IPS-11a (cell line): Measurements from ENCODE around the gene TRAPPC10.
"Not testable (repeated sequence)": the region's sequence is repeated elsewhere in the genome, so short reads cannot be mapped to it uniquely, and the experiment has no call there.

Experiments
- H3K4me3 ChIP-seq: one replicate; pipeline ENCODE4 v1.5.1; 2013; ENCODE audit warnings: low read depth, low read length, control low read depth

TRAPPC10 gene

DNA sequence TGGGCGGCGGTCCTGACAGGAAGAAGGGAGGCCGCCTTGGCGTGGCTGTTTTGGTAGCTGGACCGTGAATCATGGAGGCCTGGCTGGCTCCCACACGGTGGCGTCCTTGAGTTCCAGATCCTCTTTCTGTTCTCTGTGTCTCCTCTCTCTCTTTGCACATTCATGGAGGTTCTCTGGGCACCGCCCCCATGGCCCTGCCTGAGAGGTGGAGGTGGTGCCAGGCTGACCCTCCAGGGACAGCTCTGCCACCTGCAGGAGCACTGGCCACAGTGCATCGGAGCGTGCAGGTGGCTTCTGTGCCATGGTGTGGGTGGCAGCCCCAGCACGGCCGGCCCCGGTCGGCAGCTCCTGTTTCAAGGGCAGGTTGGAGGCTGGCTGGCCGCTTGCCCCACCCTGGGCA, 125.9 kb downstream of the TRAPPC10 start:
- H3K4me3 ChIP-seq, result not testable (repeated sequence)

DNA sequence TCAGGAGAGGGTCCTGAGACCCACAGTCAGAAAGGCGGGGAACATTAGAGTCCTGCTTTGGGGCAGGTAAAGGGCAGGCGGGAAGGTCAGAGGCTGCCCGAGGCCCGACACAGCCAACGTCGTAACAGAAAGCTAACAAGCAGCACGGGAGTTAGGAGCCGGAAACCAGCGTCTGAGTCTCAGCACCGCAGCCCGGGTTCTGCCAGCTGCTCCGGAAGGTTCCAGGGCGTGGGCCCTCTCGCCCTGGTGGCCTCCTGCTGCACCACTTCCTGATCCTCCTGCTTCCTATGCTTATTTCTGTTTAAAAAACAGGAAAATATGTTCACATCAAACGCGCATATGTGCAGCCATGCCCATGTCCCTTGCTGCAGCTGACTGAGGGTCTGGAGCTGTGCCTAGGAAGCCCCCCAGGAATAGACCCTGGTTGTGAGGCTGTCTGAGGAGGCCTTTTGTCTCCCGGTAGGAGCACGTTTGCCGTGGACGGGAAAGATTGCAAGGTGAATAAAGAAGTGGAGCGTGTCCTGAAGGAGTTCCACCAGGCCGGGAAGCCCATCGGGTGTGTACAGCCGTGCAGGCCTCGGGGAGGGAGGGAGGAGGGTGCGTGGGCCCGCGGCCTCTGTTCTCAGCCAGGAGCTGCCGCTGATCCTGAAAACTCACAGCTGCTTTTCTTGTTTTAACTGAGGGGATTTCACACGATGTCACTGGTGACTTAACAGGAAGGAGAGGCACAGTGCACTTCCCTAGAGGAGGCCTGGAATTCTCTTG, 127.9 kb downstream of the TRAPPC10 start:
- H3K4me3 ChIP-seq, result not testable (repeated sequence)

DNA sequence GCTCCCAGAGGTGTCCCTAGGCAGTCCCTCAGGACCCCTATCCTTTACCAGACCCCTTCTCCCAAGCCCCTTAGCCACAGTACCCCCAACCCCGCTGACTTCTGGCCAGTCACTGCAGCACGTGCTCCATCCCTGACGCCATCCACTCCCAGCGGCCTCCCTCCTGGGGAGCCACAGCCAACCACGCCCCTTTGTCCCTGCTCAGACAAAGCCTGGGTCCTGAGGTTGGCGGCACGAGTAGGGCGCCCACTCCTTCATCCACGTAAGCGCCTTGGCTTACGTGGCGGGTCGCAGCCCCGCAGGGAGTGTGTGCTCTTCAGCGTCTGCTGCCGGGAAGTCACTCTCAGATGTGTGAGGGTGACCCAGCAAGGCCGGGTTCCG, 128.4 kb downstream of the TRAPPC10 start:
- H3K4me3 ChIP-seq, result not testable (repeated sequence)

DNA sequence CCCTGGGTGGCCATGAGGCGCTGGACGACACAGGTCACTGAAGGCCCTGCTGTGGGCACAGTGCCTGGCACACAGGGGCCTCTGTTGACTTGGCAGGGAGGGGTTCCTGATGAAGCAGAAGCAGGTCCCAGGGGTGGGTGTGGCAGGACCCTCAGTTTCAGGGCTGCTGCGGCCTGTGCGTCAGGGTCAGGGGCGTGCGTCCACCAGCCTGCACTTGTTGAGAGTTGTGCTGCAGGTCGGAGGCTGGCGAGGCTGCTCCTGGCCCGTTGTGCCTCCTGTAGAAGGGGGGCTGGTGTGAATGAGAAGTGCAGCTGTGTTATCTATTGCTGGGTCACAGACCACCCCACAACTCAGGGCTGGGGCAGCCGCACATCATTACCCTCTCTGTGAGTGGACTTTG, 130.4 kb downstream of the TRAPPC10 start:
- H3K4me3 ChIP-seq, result not testable (repeated sequence)

DNA sequence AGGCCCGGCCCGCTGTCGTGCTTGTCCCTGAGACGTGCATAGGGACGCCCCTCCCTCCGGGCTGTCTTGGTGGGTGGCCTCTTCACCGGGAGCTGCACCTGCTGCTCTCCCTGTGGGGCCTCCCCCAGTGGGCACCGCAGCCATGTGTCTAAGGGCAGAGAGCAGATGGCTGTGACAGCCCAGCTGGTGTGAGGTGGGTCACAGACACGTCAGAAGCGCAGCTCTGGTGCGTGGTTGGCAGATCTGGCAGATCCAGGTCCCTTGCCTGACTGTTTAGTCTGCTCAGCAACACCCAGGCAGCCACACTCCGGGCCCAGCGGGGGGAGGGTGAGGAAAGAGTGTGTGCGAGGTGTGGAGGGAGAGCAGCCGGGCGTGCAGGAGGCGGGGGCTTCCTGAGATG, 131.3 kb downstream of the TRAPPC10 start:
- H3K4me3 ChIP-seq, result not testable (repeated sequence)

DNA sequence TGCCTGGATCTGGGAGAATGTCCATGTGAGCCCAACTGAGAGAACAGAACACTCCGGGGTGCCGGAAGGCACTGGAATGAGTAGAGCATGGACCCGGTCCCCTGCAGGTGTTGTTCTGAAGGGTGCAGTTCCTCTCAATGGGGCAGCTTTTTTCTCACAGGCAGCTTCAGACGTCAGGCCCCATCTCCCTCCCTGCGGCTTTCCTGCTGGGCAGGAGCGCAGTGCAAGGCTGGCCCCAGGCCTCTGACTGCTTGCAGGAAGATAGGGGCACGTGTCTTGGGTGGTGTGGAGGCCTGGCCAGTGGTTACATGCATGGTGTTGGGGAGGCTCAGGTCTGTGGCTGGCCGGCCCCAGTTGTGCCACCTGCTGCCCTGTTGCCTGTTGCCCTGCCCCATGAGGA, 131.9 kb downstream of the TRAPPC10 start:
- H3K4me3 ChIP-seq, result not testable (repeated sequence)

DNA sequence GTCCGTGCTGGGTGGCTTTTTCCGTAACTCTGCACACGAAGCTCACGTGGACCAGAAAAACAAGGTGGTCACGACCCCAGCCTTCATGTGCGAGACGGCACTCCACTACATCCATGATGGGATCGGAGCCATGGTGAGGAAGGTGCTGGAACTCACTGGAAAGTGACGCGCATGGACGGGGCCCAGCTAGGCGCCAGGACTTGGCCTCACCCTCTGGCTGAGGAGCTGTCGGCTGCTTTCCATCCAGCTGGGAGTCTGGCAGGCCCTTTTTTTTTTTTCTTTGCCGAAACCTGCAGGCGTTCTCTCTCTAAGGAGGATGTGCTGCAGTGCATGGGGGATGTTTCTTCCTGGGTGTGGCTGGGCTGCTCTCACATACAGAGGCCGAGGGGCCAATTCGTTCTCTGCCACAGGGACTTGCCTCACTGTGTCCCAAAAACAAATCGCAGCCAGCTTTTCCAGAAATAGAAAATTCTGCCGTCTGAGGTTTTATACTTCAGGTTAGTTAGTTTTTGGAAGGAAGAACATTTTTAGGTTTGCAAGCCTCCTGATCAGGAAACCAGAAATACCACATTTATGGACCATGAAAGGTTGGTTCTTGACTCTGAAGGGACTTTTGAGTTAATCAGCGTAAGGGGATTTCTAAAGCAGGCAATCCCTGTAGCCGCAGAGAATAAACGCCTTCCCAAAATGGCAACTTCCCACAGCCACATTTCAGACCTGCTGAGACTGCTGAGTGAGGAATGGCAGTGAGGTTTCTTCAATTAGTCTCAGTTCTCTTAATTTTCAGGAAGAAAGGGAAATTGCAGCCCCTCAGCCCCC, 132.9 kb downstream of the TRAPPC10 start:
- not testable (repeated sequence) for H3K4me3 ChIP-seq

DNA sequence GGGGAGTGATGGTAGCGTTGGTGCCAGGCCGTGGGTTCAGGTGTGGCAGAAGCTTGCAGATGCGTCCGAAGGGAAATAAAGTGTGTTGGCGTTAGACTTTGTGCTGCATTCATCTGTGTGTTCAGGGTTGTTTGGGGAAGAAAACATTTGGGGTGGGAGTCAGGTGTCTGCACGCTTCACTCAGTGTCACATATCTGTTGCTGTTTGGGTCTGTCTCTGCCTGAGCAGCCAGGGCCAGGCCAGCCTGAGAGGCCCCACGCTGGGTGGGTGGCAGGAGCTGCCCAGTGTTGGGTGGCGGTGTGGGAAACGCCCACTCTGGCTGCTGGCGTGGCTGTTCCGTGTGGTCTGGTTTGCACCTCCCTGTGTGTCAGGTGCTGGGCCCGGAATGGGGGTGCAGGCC, 133.5 kb downstream of the TRAPPC10 start:
- not testable (repeated sequence) for H3K4me3 ChIP-seq

DNA sequence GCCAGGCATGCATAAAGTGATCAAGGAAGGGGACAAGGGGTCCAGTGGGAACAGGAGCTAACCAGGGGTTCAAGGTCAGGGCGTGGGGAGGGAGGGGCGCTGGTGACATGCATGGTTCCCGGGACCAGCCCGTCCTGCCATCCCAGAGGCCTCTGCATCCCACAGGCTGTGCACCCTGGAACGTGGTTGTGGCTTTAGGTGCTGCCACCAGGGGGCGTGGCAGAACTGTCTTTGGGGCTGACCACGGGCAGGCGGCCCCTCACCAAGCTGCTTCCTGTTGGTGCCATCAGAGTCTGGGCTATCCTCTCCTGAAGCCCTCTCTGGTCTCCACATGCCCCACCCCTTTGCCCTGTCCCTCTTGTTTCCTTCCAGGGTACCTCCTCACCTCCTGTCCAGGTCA, 135.0 kb downstream of the TRAPPC10 start:
- not testable (repeated sequence) for H3K4me3 ChIP-seq

DNA sequence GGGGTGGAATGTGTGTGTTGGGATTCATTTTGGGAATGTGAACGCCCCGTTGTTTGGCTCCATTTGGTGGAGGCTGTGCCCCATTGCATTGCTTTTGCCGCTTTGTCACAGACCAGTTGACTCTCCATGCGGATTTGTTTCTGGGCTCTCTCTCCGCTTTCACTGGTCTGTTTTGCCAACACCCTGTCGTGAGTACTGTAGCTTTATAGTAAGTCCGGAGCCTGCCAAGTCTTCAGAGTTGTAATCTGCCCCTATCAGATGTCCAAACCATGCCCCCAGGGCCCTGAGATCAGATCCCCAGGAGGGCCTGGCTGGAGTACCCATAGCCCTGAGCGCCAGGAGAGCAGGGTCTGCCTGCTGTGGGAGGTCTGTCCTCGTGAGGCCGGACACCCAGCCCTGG, 138.1 kb downstream of the TRAPPC10 start:
- H3K4me3 ChIP-seq, result not testable (repeated sequence)

DNA sequence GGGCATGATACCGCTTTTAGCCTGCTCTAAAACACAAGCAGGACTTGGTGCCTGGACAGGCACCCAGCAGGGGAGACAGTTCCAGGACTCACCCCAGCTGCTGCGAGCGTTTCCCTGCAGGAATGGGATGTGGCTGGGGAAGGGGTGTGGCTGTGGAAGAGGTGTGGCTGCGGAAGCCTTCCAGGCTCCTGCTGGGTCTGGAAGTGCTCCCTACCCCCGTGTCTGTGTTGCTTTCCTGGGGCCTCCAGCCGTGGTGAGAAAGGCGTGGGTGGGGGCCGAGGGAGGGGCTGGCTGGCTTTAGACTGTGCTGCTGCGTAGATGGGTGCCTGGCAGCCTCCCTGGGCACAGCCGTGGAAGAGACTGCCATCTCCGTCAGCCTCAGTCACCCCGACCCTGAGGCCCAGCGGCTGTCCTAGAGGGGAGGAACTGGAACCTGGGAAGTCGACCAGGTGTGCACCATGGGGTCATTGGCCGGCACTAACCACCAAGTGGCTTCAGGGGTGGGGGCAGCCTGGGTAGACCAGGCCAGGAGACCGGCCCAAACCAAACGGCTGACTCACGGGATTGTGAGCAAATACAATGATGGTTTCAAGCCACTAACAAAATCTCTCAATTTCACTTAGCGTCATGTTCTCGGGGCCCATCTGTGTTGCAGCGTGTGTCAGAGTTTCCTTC, 141.2 kb downstream of the TRAPPC10 start:
- H3K4me3 ChIP-seq, result not testable (repeated sequence)

DNA sequence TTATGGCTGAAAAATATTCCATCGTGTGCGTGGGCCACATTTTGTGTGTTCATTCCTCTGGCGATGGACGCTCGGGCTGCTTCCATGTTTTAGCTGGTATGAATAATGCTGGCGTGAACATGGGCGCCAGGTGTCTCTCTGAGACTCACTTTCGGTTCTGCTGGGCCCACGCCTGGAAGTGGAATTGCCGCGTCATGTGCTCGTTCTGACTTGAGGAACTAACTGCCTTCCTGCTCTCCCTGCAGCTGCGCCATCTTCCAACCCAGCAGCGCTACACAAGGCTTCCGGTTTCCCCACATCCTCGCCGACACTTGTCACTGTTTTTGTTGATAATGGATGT, 141.8 kb downstream of the TRAPPC10 start:
- not testable (repeated sequence) for H3K4me3 ChIP-seq

DNA sequence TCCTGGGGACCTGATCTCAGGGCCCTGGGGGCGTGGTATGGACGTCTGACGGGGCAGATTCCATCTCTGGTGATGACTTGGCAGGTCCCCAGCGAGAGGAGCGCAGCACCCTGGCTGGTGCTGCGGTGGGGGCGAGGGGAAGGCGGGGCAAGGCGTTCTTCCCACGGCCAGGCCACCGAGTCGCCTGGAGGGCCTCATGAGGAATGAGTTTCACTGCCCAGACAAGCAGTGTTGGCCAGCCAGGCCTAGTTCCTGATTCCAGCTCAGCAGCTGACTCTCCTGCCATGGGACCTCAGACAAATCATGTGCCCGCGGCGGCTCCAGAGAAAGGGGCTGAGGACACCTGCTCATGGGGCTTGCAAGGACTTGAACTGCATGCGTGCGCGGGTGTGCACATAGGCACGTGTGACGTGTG, 142.7 kb downstream of the TRAPPC10 start:
- H3K4me3 ChIP-seq, result not testable (repeated sequence)

DNA sequence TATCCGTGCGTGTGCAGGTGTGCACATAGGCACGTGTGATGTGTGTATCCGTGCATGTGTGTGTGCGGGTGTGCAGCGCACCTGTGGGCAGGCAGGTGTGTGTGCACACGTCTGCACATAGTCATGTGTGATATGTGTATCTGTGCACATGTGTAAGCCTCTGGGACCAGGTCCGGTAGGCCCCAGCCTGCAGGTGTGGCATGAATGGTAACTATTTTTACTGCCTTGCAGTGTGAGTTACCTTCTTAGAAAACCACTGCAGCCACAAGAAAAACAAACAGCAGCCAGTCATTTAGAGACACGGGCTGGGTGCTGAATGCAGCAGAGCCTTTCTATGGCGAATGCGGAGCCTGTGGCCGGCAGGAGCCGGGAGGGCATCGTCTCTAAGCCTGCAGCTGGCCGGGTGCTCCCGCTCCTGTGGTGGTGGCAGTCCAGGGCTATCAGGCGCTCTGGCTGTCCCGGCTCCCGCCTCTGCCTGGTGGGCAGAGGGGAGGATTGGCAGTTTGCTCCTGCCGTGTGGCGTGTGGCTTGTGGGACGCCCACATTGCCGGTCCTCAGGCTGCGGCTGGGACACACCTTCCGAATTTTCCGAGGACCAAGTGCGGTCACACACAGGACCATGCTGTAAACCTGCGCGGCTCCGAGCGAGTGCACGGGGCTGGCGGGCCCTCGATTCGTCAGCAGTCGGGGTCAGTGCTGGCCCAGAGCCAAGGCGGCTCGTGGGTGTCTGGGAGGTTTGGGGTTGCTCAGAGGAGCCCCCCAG, 143.3 kb downstream of the TRAPPC10 start:
- H3K4me3 ChIP-seq, result not testable (repeated sequence)

DNA sequence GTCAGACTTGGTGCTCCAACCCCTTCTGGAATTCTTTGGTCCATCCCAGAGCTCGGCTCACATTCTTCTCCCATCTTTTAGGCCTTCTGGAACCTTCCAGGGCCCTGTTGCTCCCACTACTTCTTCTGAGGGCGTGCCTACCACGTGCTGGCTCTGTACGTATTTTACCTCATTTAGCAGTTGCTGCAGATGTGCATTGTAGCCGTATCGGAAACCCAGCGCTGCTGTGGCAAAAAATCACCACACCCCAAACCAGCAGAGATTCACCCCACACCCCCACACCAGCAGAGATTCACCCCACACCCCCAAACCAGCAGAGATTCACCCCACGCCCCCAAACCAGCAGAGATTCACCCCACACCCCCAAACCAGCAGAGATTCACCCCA, 143.9 kb downstream of the TRAPPC10 start:
- H3K4me3 ChIP-seq, result not testable (repeated sequence)
